H1 (cell line): ENCODE data around the gene DDX1. TPM values are rescaled to one million over a fixed set of nuclear protein-coding genes. Genes with fewer than 3 reads are reported as not detected.

Source experiments
- CTCF ChIA-PET: fragments of 300-600 bp; sonication (Branson Sonifier 250); formaldehyde crosslinking; loops from one replicate; lab custom pipeline; 2021; ENCODE audit not compliant: partially characterized antibody; lab: Charles Lee
- POLR2A ChIA-PET: fragments of 300-600 bp; sonication (Branson Sonifier 250); formaldehyde crosslinking; loops from one replicate; lab custom pipeline; 2021; ENCODE audit warnings: inconsistent platforms; ENCODE audit not compliant: partially characterized antibody; lab: Charles Lee
- DNase-seq, 2 experiments: peaks; one replicate each; pipeline versions ENCODE4 v3.0.0 to v3.0.0-alpha.2; 2010 to 2022; ENCODE audit warnings: low spot score in 2 of 2, low read depth in 1 of 2, mixed read lengths in 1 of 2
- FAIRE-seq: peaks from 2 replicates; lab custom pipeline; 2011; peaks lifted over from hg19 to GRCh38; lab: Jason Lieb, UNC
- H2AFZ ChIP-seq: 2 replicates; pipeline ENCODE4 v1.8.1; 2012; ENCODE audit warnings: low read length, inconsistent platforms
- H2AK5ac ChIP-seq: 2 replicates; pipeline ENCODE4 v1.6.1; 2013; ENCODE audit warnings: low read depth, low read length
- H2BK120ac ChIP-seq: replicated peaks from 2 replicates; pipeline ENCODE3; 2013; ENCODE audit warnings: low read depth, low read length, inconsistent platforms
- H2BK12ac ChIP-seq: 2 replicates; pipeline ENCODE4 v1.6.1; 2013; ENCODE audit warnings: low read depth, low read length
- H2BK15ac ChIP-seq: 2 replicates; pipeline ENCODE4 v1.6.1; 2013; ENCODE audit warnings: low read length
- H2BK20ac ChIP-seq: 2 replicates; pipeline ENCODE4 v1.6.1; 2013; ENCODE audit warnings: low read length
- H2BK5ac ChIP-seq: 2 replicates; pipeline ENCODE4 v1.6.1; 2013; ENCODE audit warnings: low read depth, low read length
- H3K14ac ChIP-seq: 2 replicates; pipeline ENCODE4 v1.6.1; 2013; ENCODE audit warnings: inconsistent platforms; ENCODE audit not compliant: insufficient read length
- H3K18ac ChIP-seq: 2 replicates; pipeline ENCODE4 v1.6.1; 2013; ENCODE audit warnings: low read length; ENCODE audit errors: extremely low read depth
- H3K23ac ChIP-seq: 2 replicates; pipeline ENCODE4 v1.6.1; 2013; ENCODE audit warnings: inconsistent platforms; ENCODE audit not compliant: insufficient read length
- H3K23me2 ChIP-seq: 2 replicates; pipeline ENCODE4 v1.6.1; 2013; ENCODE audit warnings: low read depth, low read length
- H3K27ac ChIP-seq: 2 replicates; pipeline ENCODE4 v1.6.1; 2011; ENCODE audit warnings: low read depth, low read length, inconsistent platforms
- H3K27me3 ChIP-seq, 4 experiments: replicated peaks in 1 of 4; 1 replicate in 1 of 4; 2 replicates in 3 of 4; pipeline versions ENCODE4 v1.6.1 to v1.8.1; 2011 to 2013; ENCODE audit warnings: low read length in 3 of 4, mild to moderate bottlenecking in 3 of 4, inconsistent platforms in 2 of 4, mixed read lengths in 2 of 4, moderate library complexity in 1 of 4; ENCODE audit not compliant: control insufficient read depth in 3 of 4, insufficient read depth in 3 of 4; ENCODE audit errors: extremely low read depth in 1 of 4
- H3K36me3 ChIP-seq, 4 experiments: 2 replicates each; pipeline versions ENCODE4 v1.6.1 to v1.8.1; 2011 to 2013; ENCODE audit warnings: mild to moderate bottlenecking in 4 of 4, low read length in 3 of 4, moderate library complexity in 2 of 4, control low read depth in 1 of 4, inconsistent platforms in 1 of 4; ENCODE audit not compliant: insufficient read depth in 4 of 4, control insufficient read depth in 2 of 4
- H3K4ac ChIP-seq: replicated peaks from 2 replicates; pipeline ENCODE3; 2013; ENCODE audit warnings: low read length, low read depth, mixed read lengths, inconsistent platforms; ENCODE audit not compliant: insufficient read length
- H3K4me1 ChIP-seq, 4 experiments: replicated peaks in 1 of 4; 1 replicate in 1 of 4; 2 replicates in 3 of 4; pipeline versions ENCODE4 v1.6.1 to v1.8.1; 2011 to 2013; ENCODE audit warnings: low read length in 3 of 4, inconsistent platforms in 2 of 4, mixed read lengths in 1 of 4; ENCODE audit not compliant: insufficient read depth in 4 of 4, control insufficient read depth in 3 of 4
- H3K4me2 ChIP-seq, 2 experiments: 2 replicates each; pipeline versions ENCODE4 v1.6.1 to v1.8.1; 2011 to 2013; ENCODE audit warnings: low read depth in 2 of 2, low read length in 2 of 2, control low read depth in 1 of 2, inconsistent platforms in 1 of 2, mild to moderate bottlenecking in 1 of 2; ENCODE audit not compliant: insufficient read depth in 1 of 2
- H3K4me3 ChIP-seq, 4 experiments: fragments of 200-600, 300-600 bp in 1 of 4; sonication (generic), shearing (Covaris generic), sonication (Bioruptor Twin) in 1 of 4; 2 replicates each; pipeline versions ENCODE4 v1.5.1 to v1.8.1; 2011 to 2016; ENCODE audit warnings: low read length in 4 of 4, low read depth in 3 of 4, control low read depth in 2 of 4, inconsistent platforms in 2 of 4, mild to moderate bottlenecking in 2 of 4, mixed read lengths in 1 of 4, moderate library complexity in 1 of 4; ENCODE audit not compliant: insufficient read depth in 2 of 4; ENCODE audit errors: extremely low read depth in 1 of 4
- H3K56ac ChIP-seq: replicated peaks from 2 replicates; pipeline ENCODE3; 2013; ENCODE audit warnings: low read depth, mild to moderate bottlenecking, mixed read lengths, low read length, inconsistent platforms; ENCODE audit not compliant: insufficient read length
- H3K79me1 ChIP-seq: 2 replicates; pipeline ENCODE4 v1.6.1; 2013; ENCODE audit warnings: low read depth, low read length, control low read depth
- H3K79me2 ChIP-seq, 2 experiments: 2 replicates each; pipeline versions ENCODE4 v1.6.1 to v1.8.1; 2012 to 2013; ENCODE audit warnings: low read length in 2 of 2, mild to moderate bottlenecking in 2 of 2, inconsistent platforms in 1 of 2; ENCODE audit not compliant: insufficient read depth in 2 of 2, control insufficient read depth in 1 of 2
- H3K9ac ChIP-seq, 4 experiments: replicated peaks in 1 of 4; 1 replicate in 1 of 4; 2 replicates in 3 of 4; pipeline versions ENCODE4 v1.6.1 to v1.8.1; 2011 to 2013; ENCODE audit warnings: low read depth in 3 of 4, low read length in 3 of 4, control low read depth in 2 of 4, mild to moderate bottlenecking in 2 of 4, moderate library complexity in 2 of 4, inconsistent platforms in 1 of 4; ENCODE audit errors: extremely low read depth in 1 of 4
- H3K9me3 ChIP-seq, 2 experiments: 2 replicates each; pipeline versions ENCODE4 v1.6.1 to v1.8.1; 2012 to 2013; ENCODE audit warnings: mild to moderate bottlenecking in 2 of 2, moderate library complexity in 2 of 2, control low read depth in 1 of 2, inconsistent platforms in 1 of 2, low read depth in 1 of 2, low read length in 1 of 2, mixed read lengths in 1 of 2; ENCODE audit not compliant: insufficient read depth in 2 of 2
- H4K20me1 ChIP-seq, 2 experiments: replicated peaks in 1 of 2; 2 replicates each; pipeline versions ENCODE3 to v1.8.1; 2011 to 2013; ENCODE audit warnings: inconsistent platforms in 2 of 2, low read length in 2 of 2, mild to moderate bottlenecking in 1 of 2; ENCODE audit not compliant: insufficient read depth in 2 of 2, control insufficient read depth in 1 of 2
- H4K5ac ChIP-seq: 2 replicates; pipeline ENCODE4 v1.6.1; 2013; ENCODE audit warnings: low read length, low read depth, mixed read lengths, inconsistent platforms; ENCODE audit not compliant: insufficient read length
- H4K8ac ChIP-seq: 2 replicates; pipeline ENCODE4 v1.8.0; 2013; ENCODE audit warnings: mild to moderate bottlenecking, moderate library complexity, low read length, inconsistent platforms; ENCODE audit not compliant: insufficient read depth; ENCODE audit errors: extremely low read depth
- H4K91ac ChIP-seq: replicated peaks from 2 replicates; pipeline ENCODE3; 2013; ENCODE audit warnings: low read length, mixed read lengths, inconsistent platforms; ENCODE audit not compliant: insufficient read length
- ATF3 ChIP-seq: IDR thresholded peaks from 2 replicates; pipeline ENCODE4 v1.6.1; 2011; ENCODE audit warnings: low read depth, mild to moderate bottlenecking, low read length; ENCODE audit not compliant: insufficient read depth
- BACH1 ChIP-seq: IDR thresholded peaks from 2 replicates; pipeline ENCODE4 v1.6.1; 2012; ENCODE audit warnings: low read length, improper control_type of control experiment
- CBX5 ChIP-seq: fragments of 300-800, 300-1000 bp; sonication (generic); IDR thresholded peaks from 2 replicates; pipeline ENCODE4 v1.7.1; 2016; ENCODE audit warnings: antibody characterized with exemption, low read length, low read depth
- CREB1 ChIP-seq: IDR thresholded peaks from 2 replicates; pipeline ENCODE4 v1.6.1; 2012; ENCODE audit warnings: inconsistent platforms
- EGR1 ChIP-seq: IDR thresholded peaks from 2 replicates; pipeline ENCODE4 v1.6.1; 2011; ENCODE audit warnings: low read depth, low read length, borderline replicate concordance
- JUND ChIP-seq: IDR thresholded peaks from 2 replicates; pipeline ENCODE4 v1.6.1; 2011; ENCODE audit warnings: mild to moderate bottlenecking, improper control_type of control experiment, low read length
- RFX5 ChIP-seq: IDR thresholded peaks from 2 replicates; pipeline ENCODE4 v1.6.1; 2011; ENCODE audit warnings: low read depth, low read length, improper control_type of control experiment, borderline replicate concordance
- SIX5 ChIP-seq: IDR thresholded peaks from 2 replicates; pipeline ENCODE4 v1.6.1; 2011; ENCODE audit warnings: mild to moderate bottlenecking, low read depth, low read length
- SP2 ChIP-seq: IDR thresholded peaks from 2 replicates; pipeline ENCODE4 v1.6.1; 2012; ENCODE audit warnings: mild to moderate bottlenecking, low read length, inconsistent platforms
- WGBS, 2 experiments: shearing (Covaris generic) in 1 of 2; methylation state at CpG; one replicate each; pipeline versions ENCODE4 v1.1.6 to v1.1.7; 2013 to 2015; ENCODE audit warnings: low lambda C conversion rate in 2 of 2, mixed read lengths in 2 of 2, inconsistent platforms in 1 of 2, low coverage in 1 of 2, missing lambda C conversion rate in 1 of 2; ENCODE audit not compliant: insufficient replicate concordance in 2 of 2, insufficient coverage in 1 of 2, insufficient read length in 1 of 2; ENCODE audit errors: extremely low coverage in 1 of 2, missing lambda C conversion rate in 1 of 2; 5-methylcytosine and 5-hydroxymethylcytosine counted together
- polyA plus RNA-seq, 7 experiments: library from polyadenylated mRNA; depleted of rRNA in 3 of 7; stranded (reverse) in 5 of 7; unstranded in 2 of 7; fragments of >200 nt in 5 of 7; fragments of 200-250 nt in 2 of 7; gene quantifications; 1 replicate in 5 of 7; 2 replicates in 1 of 7; 4 replicates in 1 of 7; pipeline versions ENCODE4 v1.2.1 to v1.2.3, GENCODE V29; 2011 to 2013; ENCODE audit warnings: missing spikeins in 2 of 7, mixed read lengths in 2 of 7
- total RNA-seq: library from RNA; stranded (reverse); fragmentation: NEBNext Ultra II Directional; extraction: Animal tissue kit (Norgen Biotek cat#: 25700); gene quantifications from 2 replicates; pipeline ENCODE4 v1.2.1, GENCODE V29; 2021

Gene DDX1
- total and polyA plus RNA-seq, 2 of the 8 experiments (the other 6 are each of a cell fraction or from before 2014, with no cell fraction given): 51.1 to 161 TPM

- no peaks in the 10 kb centered on the region for H3K4me1 ChIP-seq
- DNase-seq (no peak), FAIRE-seq (no peak)
- H3K4me3 ChIP-seq: no peak overlapping the region
- CTCF ChIA-PET: no interaction called here
- no peak overlapping the region for H3K23ac ChIP-seq
- H3K4ac ChIP-seq: no peak overlapping the region
- no peak overlapping the region for H3K56ac ChIP-seq
- no peak overlapping the region for H3K14ac ChIP-seq
- no peak for TF ChIP-seq RFX5
- no peak for TF ChIP-seq CREB1
- no peak for TF ChIP-seq BACH1
- no peak for TF ChIP-seq EGR1
- no peak for TF ChIP-seq SIX5
- no peak for TF ChIP-seq SP2
- TF ChIP-seq ATF3: no peak
- TF ChIP-seq CBX5: no peak
- no peak for TF ChIP-seq JUND
- no peak overlapping the region for H3K9ac ChIP-seq
- H2BK5ac ChIP-seq: no peak overlapping the region
- no peak overlapping the region for H2AFZ ChIP-seq
- H3K79me1 ChIP-seq: no peaks in the 10 kb centered on the region
- H2BK15ac ChIP-seq: no peak overlapping the region
- WGBS, 2 experiments: 85% methylated on average over 8 of the region's 8 CpGs; no CpG with 5 or more reads in 1 of the 2 experiments
- H3K27me3 ChIP-seq: no peaks in the 10 kb centered on the region
- no peak overlapping the region for H2BK20ac ChIP-seq
- POLR2A ChIA-PET: interaction anchor here (1.6 to 1.7 kb wide), 3 partner anchors 7 to 19 kb away, joined by 3 to 9 read pairs (median 3); no protein-coding TSS in a partner anchor
- no peak overlapping the region for H4K5ac ChIP-seq
- H3K4me2 ChIP-seq: no peak overlapping the region
- peaks cover 0 to 4% of the 10 kb centered on the region in 2 experiments for H4K20me1 ChIP-seq
- H3K18ac ChIP-seq: no peak overlapping the region
- H3K9me3 ChIP-seq: no peaks in the 10 kb centered on the region
- no peak overlapping the region for H4K91ac ChIP-seq
- H2AK5ac ChIP-seq: no peak overlapping the region
- H2BK12ac ChIP-seq: no peak overlapping the region
- no peak overlapping the region for H3K27ac ChIP-seq
- H3K23me2 ChIP-seq: no peaks in the 10 kb centered on the region
- no peaks in the 10 kb centered on the region for H3K79me2 ChIP-seq
- no peak overlapping the region for H2BK120ac ChIP-seq
- H3K36me3 ChIP-seq: peaks cover 25 to 97% (median 79%) of the 10 kb centered on the region in 4 experiments
- no peak overlapping the region; the same call in 1 of the 2 replicates for H4K8ac ChIP-seq
Measured at GRCh38 chr2:15602393-15602792, 10.7 kb downstream of the DDX1 start.
